HEK293 (cell line): ENCODE results near the gene KIF19.

Experiments
- AEBP2 ChIP-seq: fragments of 450-650 bp; formaldehyde crosslinking; IDR thresholded peaks from 2 replicates; pipeline ENCODE4 v1.5.1; 2016; ENCODE audit warnings: missing biosample characterization, missing genetic modification characterization, borderline replicate concordance
- ATF2 ChIP-seq: fragments of 450-650 bp; formaldehyde crosslinking; IDR thresholded peaks from 2 replicates; pipeline ENCODE4 v1.5.1; 2016; ENCODE audit warnings: missing biosample characterization, missing genetic modification characterization, low read depth
- KLF1 ChIP-seq: fragments of 450-650 bp; formaldehyde crosslinking; IDR thresholded peaks from 2 replicates; pipeline ENCODE4 v1.5.1; 2016; ENCODE audit warnings: missing biosample characterization, missing genetic modification characterization
- KLF9 ChIP-seq: fragments of 450-650 bp; formaldehyde crosslinking; IDR thresholded peaks from 2 replicates; pipeline ENCODE4 v1.5.1; 2016; ENCODE audit warnings: missing biosample characterization, missing genetic modification characterization, low read depth
- MYNN ChIP-seq: fragments of 450-650 bp; formaldehyde crosslinking; IDR thresholded peaks from 2 replicates; pipeline ENCODE4 v1.5.1; 2016; ENCODE audit warnings: missing biosample characterization, missing genetic modification characterization, borderline replicate concordance
- OVOL3 ChIP-seq: fragments of 450-650 bp; formaldehyde crosslinking; IDR thresholded peaks from 2 replicates; pipeline ENCODE4 v1.5.1; 2016; ENCODE audit warnings: missing biosample characterization, missing genetic modification characterization
- PRDM1 ChIP-seq: fragments of 450-650 bp; formaldehyde crosslinking; IDR thresholded peaks from 2 replicates; pipeline ENCODE4; 2016; ENCODE audit warnings: missing biosample characterization, missing genetic modification characterization
- SCRT2 ChIP-seq: fragments of 450-650 bp; formaldehyde crosslinking; IDR thresholded peaks from 2 replicates; pipeline ENCODE4 v1.5.1; 2016; ENCODE audit warnings: missing biosample characterization, missing genetic modification characterization
- SP2 ChIP-seq: fragments of 450-650 bp; formaldehyde crosslinking; IDR thresholded peaks from 2 replicates; pipeline ENCODE4 v1.5.1; 2016; ENCODE audit warnings: missing biosample characterization, missing genetic modification characterization
- TCF7L2 ChIP-seq: IDR thresholded peaks from 2 replicates; pipeline ENCODE4 v1.6.1; 2011; ENCODE audit warnings: low read depth, mild to moderate bottlenecking, inconsistent platforms, low read length, moderate library complexity, borderline replicate concordance
- ZBTB10 ChIP-seq: fragments of 450-650 bp; formaldehyde crosslinking; IDR thresholded peaks from 2 replicates; pipeline ENCODE4 v1.5.1; 2016; ENCODE audit warnings: missing biosample characterization, missing genetic modification characterization
- ZBTB17 ChIP-seq: fragments of 450-650 bp; formaldehyde crosslinking; IDR thresholded peaks from 2 replicates; pipeline ENCODE4 v1.5.1; 2016; ENCODE audit warnings: missing biosample characterization, missing genetic modification characterization
- ZNF148 ChIP-seq: fragments of 450-650 bp; formaldehyde crosslinking; IDR thresholded peaks from 2 replicates; pipeline ENCODE4 v1.5.0; 2017; ENCODE audit warnings: missing biosample characterization, missing genetic modification characterization, borderline replicate concordance
- ZNF157 ChIP-seq: fragments of 450-650 bp; formaldehyde crosslinking; IDR thresholded peaks from 2 replicates; pipeline ENCODE4 v1.5.1; 2016; ENCODE audit warnings: missing biosample characterization, missing genetic modification characterization
- ZNF223 ChIP-seq: fragments of 450-650 bp; formaldehyde crosslinking; IDR thresholded peaks from 2 replicates; pipeline ENCODE4 v1.5.1; 2016; ENCODE audit warnings: missing biosample characterization, missing genetic modification characterization
- ZNF24 ChIP-seq: fragments of 450-650 bp; formaldehyde crosslinking; IDR thresholded peaks from 2 replicates; pipeline ENCODE4 v1.5.1; 2016; ENCODE audit warnings: missing biosample characterization, missing genetic modification characterization
- ZNF513 ChIP-seq: fragments of 450-650 bp; IDR thresholded peaks from 2 replicates; pipeline ENCODE4 v1.5.1; 2018; ENCODE audit warnings: missing biosample characterization, missing genetic modification characterization
- ZNF514 ChIP-seq: fragments of 450-650 bp; formaldehyde crosslinking; IDR thresholded peaks from 2 replicates; pipeline ENCODE4 v1.5.1; 2016; ENCODE audit warnings: missing biosample characterization, missing genetic modification characterization
- ZNF544 ChIP-seq: fragments of 450-650 bp; formaldehyde crosslinking; IDR thresholded peaks from 2 replicates; pipeline ENCODE4 v1.5.0; 2017; ENCODE audit warnings: missing biosample characterization, missing genetic modification characterization
- ZNF548 ChIP-seq: fragments of 450-650 bp; formaldehyde crosslinking; IDR thresholded peaks from 2 replicates; pipeline ENCODE4 v1.5.1; 2016; ENCODE audit warnings: missing biosample characterization, missing genetic modification characterization
- ZNF585B ChIP-seq: fragments of 450-650 bp; formaldehyde crosslinking; IDR thresholded peaks from 2 replicates; pipeline ENCODE4 v1.5.1; 2016; ENCODE audit warnings: missing biosample characterization, missing genetic modification characterization
- ZNF664 ChIP-seq: fragments of 450-650 bp; formaldehyde crosslinking; IDR thresholded peaks from 2 replicates; pipeline ENCODE4 v1.5.1; 2016; ENCODE audit warnings: missing biosample characterization, missing genetic modification characterization
- ZNF677 ChIP-seq: fragments of 450-650 bp; IDR thresholded peaks from 2 replicates; pipeline ENCODE4 v1.5.0; 2018; ENCODE audit warnings: missing biosample characterization, mild to moderate bottlenecking, missing genetic modification characterization, moderate library complexity
- TF ChIP-seq, protein P1 (sequence below): fragments of 450-650 bp; formaldehyde crosslinking; IDR thresholded peaks from 2 replicates; pipeline ENCODE4 v1.5.1; 2016; ENCODE audit warnings: missing biosample characterization, missing genetic modification characterization
- TF ChIP-seq, protein P2 (sequence below): fragments of 450-650 bp; formaldehyde crosslinking; IDR thresholded peaks from 2 replicates; pipeline ENCODE4 v1.5.1; 2016; ENCODE audit warnings: missing biosample characterization, missing genetic modification characterization

KIF19 gene

DNA sequence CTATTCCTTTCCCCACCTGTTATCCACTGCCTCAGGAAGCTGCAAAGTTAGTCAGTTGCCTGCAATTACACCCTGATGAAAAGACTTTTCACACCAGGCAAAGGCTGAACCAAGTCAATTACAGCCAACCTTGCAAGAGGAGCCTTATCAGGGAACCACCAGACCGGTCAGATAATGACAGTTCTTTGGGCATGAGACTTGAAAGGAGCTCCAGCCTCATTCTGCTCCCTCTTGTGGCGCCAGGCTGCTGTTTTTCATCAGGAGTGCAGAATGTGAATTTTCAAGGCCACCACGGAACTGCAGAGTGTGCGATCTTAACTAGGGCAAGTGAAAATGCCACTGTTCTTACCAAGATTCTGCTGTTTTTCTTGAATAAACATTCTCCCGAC lies 29.5 kb upstream of the KIF19 start (continued):
- TF ChIP-seq ZNF513 (tag by site-specific recombination), result no peak
- TF ChIP-seq, protein P1, sequence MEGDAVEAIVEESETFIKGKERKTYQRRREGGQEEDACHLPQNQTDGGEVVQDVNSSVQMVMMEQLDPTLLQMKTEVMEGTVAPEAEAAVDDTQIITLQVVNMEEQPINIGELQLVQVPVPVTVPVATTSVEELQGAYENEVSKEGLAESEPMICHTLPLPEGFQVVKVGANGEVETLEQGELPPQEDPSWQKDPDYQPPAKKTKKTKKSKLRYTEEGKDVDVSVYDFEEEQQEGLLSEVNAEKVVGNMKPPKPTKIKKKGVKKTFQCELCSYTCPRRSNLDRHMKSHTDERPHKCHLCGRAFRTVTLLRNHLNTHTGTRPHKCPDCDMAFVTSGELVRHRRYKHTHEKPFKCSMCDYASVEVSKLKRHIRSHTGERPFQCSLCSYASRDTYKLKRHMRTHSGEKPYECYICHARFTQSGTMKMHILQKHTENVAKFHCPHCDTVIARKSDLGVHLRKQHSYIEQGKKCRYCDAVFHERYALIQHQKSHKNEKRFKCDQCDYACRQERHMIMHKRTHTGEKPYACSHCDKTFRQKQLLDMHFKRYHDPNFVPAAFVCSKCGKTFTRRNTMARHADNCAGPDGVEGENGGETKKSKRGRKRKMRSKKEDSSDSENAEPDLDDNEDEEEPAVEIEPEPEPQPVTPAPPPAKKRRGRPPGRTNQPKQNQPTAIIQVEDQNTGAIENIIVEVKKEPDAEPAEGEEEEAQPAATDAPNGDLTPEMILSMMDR (tag by site-specific recombination), result no peak; the same call in 1 of the 2 replicates
- TF ChIP-seq ZNF514 (tag by site-specific recombination), result no peak
- TF ChIP-seq PRDM1 (tag by site-specific recombination), result no peak
- TF ChIP-seq SCRT2 (tag by site-specific recombination), result 0 out of 2 replicates have a peak, but pooled peaks have one; percentile 35
- TF ChIP-seq KLF9 (tag by site-specific recombination), result no peak
- no peak for TF ChIP-seq ZBTB10 (tag by site-specific recombination)
- TF ChIP-seq ZNF544, result no peak
- TF ChIP-seq TCF7L2, result no peak
- TF ChIP-seq ZNF24 (tag by site-specific recombination), result no peak
- TF ChIP-seq AEBP2 (tag by site-specific recombination), result no peak
- TF ChIP-seq ZBTB17 (tag by site-specific recombination), result peak; percentile 82
- peak; percentile 96 for TF ChIP-seq ZNF677
- TF ChIP-seq MYNN (tag by site-specific recombination), result no peak
- TF ChIP-seq, protein P2, sequence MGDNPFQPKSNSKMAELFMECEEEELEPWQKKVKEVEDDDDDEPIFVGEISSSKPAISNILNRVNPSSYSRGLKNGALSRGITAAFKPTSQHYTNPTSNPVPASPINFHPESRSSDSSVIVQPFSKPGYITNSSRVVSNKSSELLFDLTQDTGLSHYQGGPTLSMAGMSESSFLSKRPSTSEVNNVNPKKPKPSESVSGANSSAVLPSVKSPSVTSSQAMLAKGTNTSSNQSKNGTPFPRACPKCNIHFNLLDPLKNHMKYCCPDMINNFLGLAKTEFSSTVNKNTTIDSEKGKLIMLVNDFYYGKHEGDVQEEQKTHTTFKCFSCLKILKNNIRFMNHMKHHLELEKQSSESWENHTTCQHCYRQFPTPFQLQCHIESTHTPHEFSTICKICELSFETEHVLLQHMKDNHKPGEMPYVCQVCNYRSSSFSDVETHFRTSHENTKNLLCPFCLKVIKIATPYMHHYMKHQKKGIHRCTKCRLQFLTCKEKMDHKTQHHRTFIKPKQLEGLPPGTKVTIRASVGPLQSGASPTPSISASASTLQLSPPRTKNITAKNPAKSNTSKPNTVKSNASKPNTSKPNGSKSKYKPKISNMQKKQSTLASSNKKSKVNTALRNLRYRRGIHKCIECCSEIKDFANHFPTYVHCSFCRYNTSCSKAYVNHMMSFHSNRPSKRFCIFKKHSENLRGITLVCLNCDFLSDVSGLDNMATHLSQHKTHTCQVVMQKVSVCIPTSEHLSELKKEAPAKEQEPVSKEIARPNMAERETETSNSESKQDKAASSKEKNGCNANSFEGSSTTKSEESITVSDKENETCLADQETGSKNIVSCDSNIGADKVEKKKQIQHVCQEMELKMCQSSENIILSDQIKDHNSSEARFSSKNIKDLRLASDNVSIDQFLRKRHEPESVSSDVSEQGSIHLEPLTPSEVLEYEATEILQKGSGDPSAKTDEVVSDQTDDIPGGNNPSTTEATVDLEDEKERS (tag by site-specific recombination), result no peak
- no peak for TF ChIP-seq OVOL3 (tag by site-specific recombination)
- no peak for TF ChIP-seq ATF2 (tag by site-specific recombination)
- TF ChIP-seq ZNF157 (tag by site-specific recombination), result no peak
- no peak for TF ChIP-seq ZNF223 (tag by site-specific recombination)
- TF ChIP-seq SP2 (tag by site-specific recombination), result no peak
- peak; percentile 30; the same call in 1 of the 2 replicates for TF ChIP-seq ZNF585B
- no peak for TF ChIP-seq ZNF664 (tag by site-specific recombination)
- no peak for TF ChIP-seq KLF1 (tag by site-specific recombination)
- no peak for TF ChIP-seq ZNF548 (tag by site-specific recombination)
- TF ChIP-seq ZNF148 (tag by site-specific recombination), result no peak
